HCT116 (cell line): ENCODE data around the gene STX1A.

ENCODE experiments used
- CEBPB ChIP-seq: IDR thresholded peaks from 2 replicates; pipeline ENCODE4 v1.6.1; 2012; ENCODE audit warnings: low read depth
- CTCF ChIP-seq, 3 experiments: fragments of 200-600 bp in 1 of 3; sonication (generic) in 1 of 3; IDR thresholded peaks in 2 of 3; conservative IDR thresholded peaks in 1 of 3; 2 replicates each; pipeline ENCODE4 v1.5.1; 2012 to 2017; ENCODE audit warnings: low read depth in 2 of 3, low read length in 2 of 3, antibody characterized with exemption in 1 of 3, borderline replicate concordance in 1 of 3, control low read depth in 1 of 3, mild to moderate bottlenecking in 1 of 3, mixed read lengths in 1 of 3, mixed run types in 1 of 3, moderate library complexity in 1 of 3; ENCODE audit not compliant: insufficient read depth in 1 of 3
- EGR1 ChIP-seq: IDR thresholded peaks from 2 replicates; pipeline ENCODE4 v1.6.1; 2012; ENCODE audit warnings: low read depth
- EZH2 ChIP-seq: fragments of 200-600 bp; sonication (generic); IDR thresholded peaks from 2 replicates; pipeline ENCODE4 v1.6.1; 2017; ENCODE audit warnings: antibody characterized with exemption, mixed run types
- EZH2phosphoT487 ChIP-seq: fragments of 200-600 bp; IDR thresholded peaks from 2 replicates; pipeline ENCODE4 v1.6.1; 2018; ENCODE audit warnings: antibody characterized with exemption, borderline replicate concordance
- FOSL1 ChIP-seq: IDR thresholded peaks from 2 replicates; pipeline ENCODE4 v1.6.1; 2012; ENCODE audit warnings: low read depth
- JUND ChIP-seq: IDR thresholded peaks from 2 replicates; pipeline ENCODE4 v1.6.1; 2012
- POLR2A ChIP-seq: IDR thresholded peaks from 2 replicates; pipeline ENCODE4 v1.7.0; 2011; ENCODE audit warnings: borderline replicate concordance; ENCODE audit not compliant: insufficient read depth, insufficient read length; ENCODE audit errors: extremely low read depth
- POLR2AphosphoS5 ChIP-seq: IDR thresholded peaks from 2 replicates; pipeline ENCODE4 v1.6.1; 2011; ENCODE audit warnings: mild to moderate bottlenecking, low read depth, low read length, moderate library complexity
- REST ChIP-seq: IDR thresholded peaks from 2 replicates; pipeline ENCODE4 v1.6.1; 2012; ENCODE audit warnings: low read depth
- SIN3A ChIP-seq: IDR thresholded peaks from 2 replicates; pipeline ENCODE4 v1.6.1; 2012; ENCODE audit warnings: low read depth
- SP1 ChIP-seq: IDR thresholded peaks from 2 replicates; pipeline ENCODE4 v1.6.1; 2012; ENCODE audit warnings: low read depth
- ZFX ChIP-seq: fragments of 450-650 bp; IDR thresholded peaks from 2 replicates; pipeline ENCODE4 v1.6.1; 2017

- no peak for TF ChIP-seq JUND
- no peak for TF ChIP-seq POLR2AphosphoS5
- TF ChIP-seq REST, result no peak
- no peak for TF ChIP-seq POLR2A
- TF ChIP-seq FOSL1, result no peak
- no peak for TF ChIP-seq CEBPB
- no peak for TF ChIP-seq CTCF (IDR thresholded peaks at IDR 0.05 in 2 of 3, conservative IDR thresholded peaks at IDR 0.05 in 1 of 3; ENCODE audit: borderline replicate concordance in 1 of 3, insufficient read depth in 1 of 3, low read depth in 2 of 3, low read length in 2 of 3)
- no peak for TF ChIP-seq ZFX
- TF ChIP-seq SIN3A, result no peak
- no peak for TF ChIP-seq EGR1
- no peak for TF ChIP-seq EZH2
- TF ChIP-seq EZH2phosphoT487, result no peak
- TF ChIP-seq SP1, result no peak
These were observed 2.3 kb downstream of the STX1A start for GRCh38 chr7:73717025-73717807.
